Activated T-helper 9 cell treated with anti-CD3 and anti-CD28 coated beads, Interleukin-2, amount 50 U/mL, for 16 hours (primary cell): ENCODE results near the gene APPL1.
"Not testable (repeated sequence)": the region's sequence is repeated elsewhere in the genome, so short reads cannot be mapped to it uniquely, and the experiment has no call there.

Experiments
- DNase-seq: peaks from one replicate; pipeline ENCODE4 v3.0.0-alpha.2; 2020; ENCODE audit warnings: low read depth

The APPL1 gene

GRCh38 chr3:57268416-57268815 lies 40.9 kb downstream of the APPL1 start:
- no peak for DNase-seq

GRCh38 chr3:57274845-57275244 lies 47.3 kb downstream of the APPL1 start:
- no peak for DNase-seq

- DNase-seq, result no peak
These were observed 47.9 kb downstream of the APPL1 start for GRCh38 chr3:57275393-57275792.

GRCh38 chr3:57278237-57278636 lies 50.7 kb downstream of the APPL1 start:
- DNase-seq, result no peak

- DNase-seq, result no peak
These were observed 52.2 kb downstream of the APPL1 start for GRCh38 chr3:57279685-57280084.

- DNase-seq, result no peak
These were observed 54.2 kb downstream of the APPL1 start for GRCh38 chr3:57281715-57282114.

- DNase-seq, result no peak
These were observed 55.8 kb downstream of the APPL1 start for GRCh38 chr3:57283334-57283733.

GRCh38 chr3:57287205-57287604 lies 59.7 kb downstream of the APPL1 start:
- no peak for DNase-seq

GRCh38 chr3:57288403-57288802 lies 60.9 kb downstream of the APPL1 start:
- no peak for DNase-seq

- no peak for DNase-seq
These were observed 64.8 kb downstream of the APPL1 start, which contains the start of gene ASB14 for GRCh38 chr3:57292159-57292896. Gene ASB14, minus strand, starts transcription at chr3:57292685. Its CDS starts 652 bp downstream, at chr3:57292033.

GRCh38 chr3:57292897-57293526 lies 65.5 kb downstream of the APPL1 start:
- DNase-seq, result no peak

GRCh38 chr3:57298041-57298440 lies 70.5 kb downstream of the APPL1 start:
- DNase-seq, result no peak

- not testable (repeated sequence) for DNase-seq
These were observed 76.0 kb downstream of the APPL1 start for GRCh38 chr3:57303520-57303919.

- DNase-seq, result no peak
These were observed 82.3 kb downstream of the APPL1 start for GRCh38 chr3:57309769-57310360.

- no peak for DNase-seq
These were observed 86.7 kb downstream of the APPL1 start for GRCh38 chr3:57314204-57314603.
